ENCODE measurements around the gene LPA. TPM values are rescaled to one million over a fixed set of nuclear protein-coding genes. Genes with fewer than 3 reads are reported as not detected.

The LPA gene
- total and polyA plus RNA-seq, 2 experiments from 2014 or later = 0.52 to 1.4 TPM

- WGBS (ENCODE audit: low lambda C conversion rate, missing lambda C conversion rate) = 74% methylated on average over 4 of the region's 4 CpGs
- H2AFZ ChIP-seq = no peak overlapping the region
- H3K4me2 ChIP-seq = no peak overlapping the region
- no peaks in the 10 kb centered on the region for H3K9me3 ChIP-seq (ENCODE audit: low read depth)
- no peaks in the 10 kb centered on the region for H3K36me3 ChIP-seq (replicated peaks; ENCODE audit: insufficient read depth, low read depth)
- H3K27ac ChIP-seq = no peak overlapping the region
- H3K9me2 ChIP-seq (replicated peaks; ENCODE audit: insufficient read depth) = no peaks in the 10 kb centered on the region
- H3K27me3 ChIP-seq = no peaks in the 10 kb centered on the region
- H4K20me1 ChIP-seq (ENCODE audit: insufficient read depth, poor library complexity, severe bottlenecking) = no peaks in the 10 kb centered on the region
- H3K4me1 ChIP-seq (ENCODE audit: insufficient read depth) = no peaks in the 10 kb centered on the region
- no peak overlapping the region for H3K4me3 ChIP-seq
- no peak for TF ChIP-seq EZH2phosphoT487 (IDR thresholded peaks at IDR 0.05; ENCODE audit: low read depth, severe bottlenecking, unreplicated experiment)
- no peak for TF ChIP-seq EZH2 (IDR thresholded peaks at IDR 0.05; ENCODE audit: borderline replicate concordance)
- no peak for TF ChIP-seq CTCF (IDR thresholded peaks at IDR 0.05; ENCODE audit: poor library complexity)
- no peaks in the 10 kb centered on the region for H3K79me2 ChIP-seq
- DNase-seq (ENCODE audit: low spot score) = no peak
Observed at GRCh38 chr6:160510976-160511617, 153.0 kb downstream of the LPA start.

- Histone ChIP-seq H4K20me1 (ENCODE audit: insufficient read depth, poor library complexity, severe bottlenecking) (no peaks in the 10 kb centered on the region), H3K9me3 (ENCODE audit: low read depth) (no peaks in the 10 kb centered on the region), H3K36me3 (replicated peaks; ENCODE audit: insufficient read depth, low read depth) (no peaks in the 10 kb centered on the region), H3K27ac (no peak overlapping the region), H3K4me2 (no peak overlapping the region), H3K4me1 (ENCODE audit: insufficient read depth) (no peaks in the 10 kb centered on the region), H3K4me3 (no peak overlapping the region), H3K9me2 (replicated peaks; ENCODE audit: insufficient read depth) (no peaks in the 10 kb centered on the region), H3K27me3 (no peaks in the 10 kb centered on the region), H3K79me2 (no peaks in the 10 kb centered on the region), H2AFZ (no peak overlapping the region)
- DNase-seq (ENCODE audit: low spot score) = no peak
- WGBS (ENCODE audit: low lambda C conversion rate, missing lambda C conversion rate) = 58% methylated on average over 2 of the region's 2 CpGs
- TF ChIP-seq CTCF (IDR thresholded peaks at IDR 0.05; ENCODE audit: poor library complexity) = no peak
- TF ChIP-seq EZH2 (IDR thresholded peaks at IDR 0.05; ENCODE audit: borderline replicate concordance) = no peak
- no peak for TF ChIP-seq EZH2phosphoT487 (IDR thresholded peaks at IDR 0.05; ENCODE audit: low read depth, severe bottlenecking, unreplicated experiment)
Observed at GRCh38 chr6:160510199-160510598, 153.9 kb downstream of the LPA start.

- no peaks in the 10 kb centered on the region for H3K36me3 ChIP-seq (replicated peaks; ENCODE audit: insufficient read depth, low read depth)
- no peak overlapping the region for H3K4me3 ChIP-seq
- no peaks in the 10 kb centered on the region for H3K9me3 ChIP-seq (ENCODE audit: low read depth)
- no peak for DNase-seq (ENCODE audit: low spot score)
- no peaks in the 10 kb centered on the region for H3K79me2 ChIP-seq
- H3K9me2 ChIP-seq (replicated peaks; ENCODE audit: insufficient read depth) = no peaks in the 10 kb centered on the region
- H2AFZ ChIP-seq = no peak overlapping the region
- H4K20me1 ChIP-seq (ENCODE audit: insufficient read depth, poor library complexity, severe bottlenecking) = no peaks in the 10 kb centered on the region
- no peak overlapping the region for H3K4me2 ChIP-seq
- H3K27ac ChIP-seq = no peak overlapping the region
- no peaks in the 10 kb centered on the region for H3K27me3 ChIP-seq
- TF ChIP-seq EZH2 (IDR thresholded peaks at IDR 0.05; ENCODE audit: borderline replicate concordance) = no peak
- TF ChIP-seq EZH2phosphoT487 (IDR thresholded peaks at IDR 0.05; ENCODE audit: low read depth, severe bottlenecking, unreplicated experiment) = no peak
- no peak for TF ChIP-seq CTCF (IDR thresholded peaks at IDR 0.05; ENCODE audit: poor library complexity)
- H3K4me1 ChIP-seq (ENCODE audit: insufficient read depth) = no peaks in the 10 kb centered on the region
- WGBS (ENCODE audit: low lambda C conversion rate, missing lambda C conversion rate) = 88% methylated on average over 2 of the region's 2 CpGs
Observed at GRCh38 chr6:160509610-160510009, 154.5 kb downstream of the LPA start.

Data from hepatocyte (in vitro differentiated cells).